ENCODE data around the gene PSMC3. TPM values are rescaled to one million over a fixed set of nuclear protein-coding genes. Genes with fewer than 3 reads are reported as not detected.

PSMC3 gene
- total RNA-seq, 1 experiment from 2014 or later = 222 TPM

GRCh38 chr11:47446833-47447232 lies 20.6 kb upstream of the PSMC3 start:
- Histone ChIP-seq H3K27ac (no peak overlapping the region), H2AFZ (no peak overlapping the region), H3K4me1 (replicated peaks; ENCODE audit: insufficient read depth) (no peaks in the 10 kb centered on the region), H3K9me2 (ENCODE audit: insufficient read depth) (no peaks in the 10 kb centered on the region), H3K36me3 (ENCODE audit: low read depth) (no peaks in the 10 kb centered on the region), H4K20me1 (ENCODE audit: insufficient read depth) (no peaks in the 10 kb centered on the region), H3K4me2 (no peak overlapping the region), H3K4me3 (no peak overlapping the region), H3K79me2 (ENCODE audit: low read depth) (no peaks in the 10 kb centered on the region), H3F3A (ENCODE audit: insufficient read depth, low read depth) (peaks cover 4% of the 10 kb centered on the region; the same call in 1 of the 2 replicates), H3K27me3 (ENCODE audit: insufficient read depth, low read depth) (no peaks in the 10 kb centered on the region), H3K9me3 (ENCODE audit: insufficient read depth, low read depth) (no peaks in the 10 kb centered on the region)
- ChIA-PET POLR2A (ENCODE audit: unreplicated experiment) (no interaction called here), CTCF (no interaction called here)
- no TSS peak for BruUV-seq (replicated peaks)
- DNase-seq = no peak
- TF ChIP-seq EZH2 (IDR thresholded peaks at IDR 0.05; ENCODE audit: low read depth) (no peak), CTCF (conservative IDR thresholded peaks at IDR 0.05) (no peak)
- intact Hi-C loops (cut with micrococcal nuclease; ENCODE audit: unreplicated experiment) = no loop called here

- H3K79me2 ChIP-seq (ENCODE audit: low read depth) = no peaks in the 10 kb centered on the region
- no peaks in the 10 kb centered on the region for H3K36me3 ChIP-seq (ENCODE audit: low read depth)
- intact Hi-C loops (cut with micrococcal nuclease; ENCODE audit: unreplicated experiment) = no loop called here
- H3K27ac ChIP-seq = no peak overlapping the region
- no peak for DNase-seq
- H3K4me1 ChIP-seq (replicated peaks; ENCODE audit: insufficient read depth) = no peaks in the 10 kb centered on the region
- TF ChIP-seq EZH2 (IDR thresholded peaks at IDR 0.05; ENCODE audit: low read depth) = no peak
- no peak for TF ChIP-seq CTCF (conservative IDR thresholded peaks at IDR 0.05)
- H3K4me2 ChIP-seq = no peak overlapping the region
- H3K9me3 ChIP-seq (ENCODE audit: insufficient read depth, low read depth) = no peaks in the 10 kb centered on the region
- H2AFZ ChIP-seq = no peak overlapping the region
- no peaks in the 10 kb centered on the region for H4K20me1 ChIP-seq (ENCODE audit: insufficient read depth)
- H3K9me2 ChIP-seq (ENCODE audit: insufficient read depth) = no peaks in the 10 kb centered on the region
- ChIA-PET POLR2A (ENCODE audit: unreplicated experiment) (interaction anchor here (0.6 kb wide), 1 partner anchor 19 kb away, joined by 3 read pairs; no protein-coding TSS in a partner anchor), CTCF (interaction anchor here (0.7 kb wide), 2 partner anchors 133 to 640 kb away, joined by 5 read pairs; no protein-coding TSS in a partner anchor)
- H3F3A ChIP-seq (ENCODE audit: insufficient read depth, low read depth) = no peaks in the 10 kb centered on the region
- H3K27me3 ChIP-seq (ENCODE audit: insufficient read depth, low read depth) = no peaks in the 10 kb centered on the region
- no TSS peak for BruUV-seq (replicated peaks)
- no peak overlapping the region for H3K4me3 ChIP-seq
These were observed 19.6 kb upstream of the PSMC3 start for GRCh38 chr11:47445840-47446239.

- H3K79me2 ChIP-seq (ENCODE audit: low read depth) = no peaks in the 10 kb centered on the region
- no peaks in the 10 kb centered on the region for H3F3A ChIP-seq (ENCODE audit: insufficient read depth, low read depth)
- no TSS peak for BruUV-seq (replicated peaks)
- no peaks in the 10 kb centered on the region for H3K27me3 ChIP-seq (ENCODE audit: insufficient read depth, low read depth)
- no peaks in the 10 kb centered on the region for H4K20me1 ChIP-seq (ENCODE audit: insufficient read depth)
- no peak for DNase-seq
- TF ChIP-seq EZH2 (IDR thresholded peaks at IDR 0.05; ENCODE audit: low read depth) = no peak
- ChIA-PET POLR2A (ENCODE audit: unreplicated experiment) (no interaction called here), CTCF (interaction anchor here (0.6 to 0.7 kb wide), 2 partner anchors 186 to 393 kb away, joined by 7 to 21 read pairs; partner anchors contain the start of gene NR1H3)
- no peaks in the 10 kb centered on the region for H3K9me2 ChIP-seq (ENCODE audit: insufficient read depth)
- H3K36me3 ChIP-seq (ENCODE audit: low read depth) = no peaks in the 10 kb centered on the region
- no peaks in the 10 kb centered on the region for H3K9me3 ChIP-seq (ENCODE audit: insufficient read depth, low read depth)
- no peak overlapping the region for H3K4me3 ChIP-seq
- intact Hi-C loops (cut with micrococcal nuclease; ENCODE audit: unreplicated experiment) = no loop called here
- no peak overlapping the region for H3K4me2 ChIP-seq
- no peak overlapping the region for H3K27ac ChIP-seq
- H2AFZ ChIP-seq = no peak overlapping the region
- no peaks in the 10 kb centered on the region for H3K4me1 ChIP-seq (replicated peaks; ENCODE audit: insufficient read depth)
These were observed 17.6 kb upstream of the PSMC3 start for GRCh38 chr11:47443817-47444216.
